ENCODE measurements around the gene DAZL. TPM values are rescaled to one million over a fixed set of nuclear protein-coding genes. Genes with fewer than 3 reads are reported as not detected.
A peak's percentile ranks its signal among the peaks of the same experiment; 100 is the strongest.

The DAZL gene
- total RNA-seq, 1 donor from 2014 or later, result not detected

DNA sequence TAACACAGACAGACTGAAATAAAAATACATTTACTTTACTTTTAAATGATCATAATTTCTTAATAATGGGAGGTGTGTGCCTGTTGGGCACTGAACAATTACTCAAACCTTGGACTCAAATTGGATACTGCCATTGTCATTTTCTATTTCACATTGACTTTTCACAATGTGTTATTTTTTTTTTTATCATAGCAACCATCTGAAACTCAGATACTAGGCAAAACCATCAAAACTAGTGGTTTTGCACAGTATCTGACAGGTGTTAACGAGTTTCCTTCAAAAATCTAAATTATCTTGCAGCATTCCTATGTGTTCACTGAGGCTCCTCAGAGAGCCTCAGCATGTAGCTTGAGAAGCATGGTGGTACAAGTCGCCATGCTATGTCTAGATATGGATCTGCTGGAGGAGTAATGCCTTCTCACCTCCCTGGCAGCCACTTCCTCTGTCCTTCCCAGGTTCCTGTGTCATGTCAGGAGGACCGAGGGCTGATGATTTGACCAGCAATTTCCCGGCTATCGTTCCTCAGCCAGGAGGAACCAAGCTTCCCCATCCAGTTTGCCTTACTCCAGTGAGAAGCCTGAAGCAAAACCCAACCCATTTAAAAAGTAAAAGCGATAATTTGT is 61.9 kb downstream of the DAZL start:
- no peaks in the 10 kb centered on the region for H3K9me3 ChIP-seq
- intact Hi-C loops (cut with DNase I), result no loop called here
- peaks cover 4% of the 10 kb centered on the region for H3K4me1 ChIP-seq
- no peak for TF ChIP-seq CTCF (IDR thresholded peaks at IDR 0.05)
- DNase-seq, result no peak
- no peaks in the 10 kb centered on the region for H3K27me3 ChIP-seq
- no peak overlapping the region for H3K27ac ChIP-seq
- ATAC-seq, result no peak
- H3K4me3 ChIP-seq, result no peak overlapping the region
- H3K36me3 ChIP-seq, result no peaks in the 10 kb centered on the region

DNA sequence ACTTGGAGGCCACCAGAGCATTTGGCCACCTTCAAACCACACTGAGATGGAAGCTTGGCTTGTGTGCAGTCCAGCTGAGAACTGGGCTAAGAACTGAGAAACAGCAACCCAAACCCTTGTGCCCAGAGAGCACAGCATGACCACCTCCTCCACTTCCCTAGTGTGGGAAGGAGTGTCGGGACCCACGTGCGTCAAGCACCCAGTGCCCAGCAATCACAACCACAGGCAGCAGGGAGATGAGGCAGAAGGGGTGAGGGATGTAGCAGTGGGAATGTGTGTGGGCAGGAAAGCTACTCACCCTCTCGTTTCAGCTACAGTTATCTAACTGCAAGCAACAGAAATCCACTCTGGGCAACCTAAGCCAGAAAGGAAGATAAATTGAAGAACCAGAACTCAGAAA is 66.7 kb downstream of the DAZL start:
- H3K27ac ChIP-seq, result no peak overlapping the region
- peaks cover 4% of the 10 kb centered on the region for H3K4me1 ChIP-seq
- H3K27me3 ChIP-seq, result no peaks in the 10 kb centered on the region
- no peaks in the 10 kb centered on the region for H3K36me3 ChIP-seq
- DNase-seq (no peak), ATAC-seq (peak; percentile 59)
- H3K4me3 ChIP-seq, result no peak overlapping the region
- intact Hi-C loops (cut with DNase I), result no loop called here
- H3K9me3 ChIP-seq, result no peaks in the 10 kb centered on the region
- TF ChIP-seq CTCF (IDR thresholded peaks at IDR 0.05), result no peak

- TF ChIP-seq CTCF (IDR thresholded peaks at IDR 0.05), result no peak
- intact Hi-C loops (cut with DNase I), result no loop called here
- no peaks in the 10 kb centered on the region for H3K27me3 ChIP-seq
- DNase-seq, result no peak
- peaks cover 4% of the 10 kb centered on the region for H3K4me1 ChIP-seq
- no peaks in the 10 kb centered on the region for H3K36me3 ChIP-seq
- H3K9me3 ChIP-seq, result no peaks in the 10 kb centered on the region
- no peak overlapping the region for H3K27ac ChIP-seq
- no peak overlapping the region for H3K4me3 ChIP-seq
- ATAC-seq, result no peak
Observed at GRCh38 chr3:16536996-16537395, 68.2 kb downstream of the DAZL start.

Other genes starting within 250 kb of the DAZL start
- 69.4 TPM for gene RFTN1, start 91.7 kb downstream of the DAZL start, total RNA-seq

Data from upper lobe of right lung (tissue), 1 donor.